Calu3 (cell line): Measurements from ENCODE around the gene EQTN. TPM values are rescaled to one million over a fixed set of nuclear protein-coding genes. Genes with fewer than 3 reads are reported as not detected.

Experiments used
- BruUV-seq: library from RNA; stranded (reverse); fragments of 400-500 nt; replicated peaks from 2 replicates; lab custom pipeline; 2021; lab: Mats Ljungman, UMichigan
- CTCF ChIA-PET: fragments of 300-600 bp; sonication (Branson Sonifier 250); formaldehyde crosslinking; loops from one replicate; lab custom pipeline; 2022; ENCODE audit warnings: antibody characterized with exemption; lab: Charles Lee
- DNase-seq: peaks from one replicate; pipeline ENCODE4 v3.0.0; 2022
- H3K27ac Mint-ChIP-seq: one replicate; pipeline ENCODE4 v1.8.0; 2022; ENCODE audit warnings: mixed read lengths; ENCODE audit not compliant: unreplicated experiment
- H3K27me3 Mint-ChIP-seq: one replicate; pipeline ENCODE4 v1.8.0; 2022; ENCODE audit warnings: mixed read lengths; ENCODE audit not compliant: unreplicated experiment
- H3K36me3 Mint-ChIP-seq: one replicate; pipeline ENCODE4 v1.8.0; 2022; ENCODE audit warnings: mild to moderate bottlenecking, moderate library complexity, mixed read lengths; ENCODE audit not compliant: insufficient read depth, unreplicated experiment
- H3K4me1 Mint-ChIP-seq: one replicate; pipeline ENCODE4 v1.8.0; 2022; ENCODE audit warnings: mild to moderate bottlenecking, low read depth, mixed read lengths; ENCODE audit not compliant: unreplicated experiment
- H3K4me3 Mint-ChIP-seq: one replicate; pipeline ENCODE4 v1.8.0; 2022; ENCODE audit warnings: mild to moderate bottlenecking, low read depth, moderate library complexity, mixed read lengths; ENCODE audit not compliant: unreplicated experiment
- H3K9me3 Mint-ChIP-seq: one replicate; pipeline ENCODE4 v1.8.0; 2022; ENCODE audit warnings: low read depth, mixed read lengths; ENCODE audit not compliant: unreplicated experiment
- intact Hi-C: fragments of 100-400 bp; cut with micrococcal nuclease; formaldehyde crosslinking; loops from one replicate; pipeline ENCODE4 v1.10.0; 2022; ENCODE audit not compliant: unreplicated experiment
- total RNA-seq: library from RNA; stranded (reverse); gene quantifications from 2 replicates; pipeline ENCODE4 v1.2.3, GENCODE V29; 2022
- TF ChIP-seq, protein P1 (sequence below): fragments of 200-600 bp; IDR thresholded peaks from one replicate; pipeline ENCODE4 v1.8.0; 2022; ENCODE audit warnings: antibody characterized with exemption; ENCODE audit not compliant: unreplicated experiment

Gene EQTN
- total RNA-seq, 1 experiment from 2014 or later = not detected

DNA sequence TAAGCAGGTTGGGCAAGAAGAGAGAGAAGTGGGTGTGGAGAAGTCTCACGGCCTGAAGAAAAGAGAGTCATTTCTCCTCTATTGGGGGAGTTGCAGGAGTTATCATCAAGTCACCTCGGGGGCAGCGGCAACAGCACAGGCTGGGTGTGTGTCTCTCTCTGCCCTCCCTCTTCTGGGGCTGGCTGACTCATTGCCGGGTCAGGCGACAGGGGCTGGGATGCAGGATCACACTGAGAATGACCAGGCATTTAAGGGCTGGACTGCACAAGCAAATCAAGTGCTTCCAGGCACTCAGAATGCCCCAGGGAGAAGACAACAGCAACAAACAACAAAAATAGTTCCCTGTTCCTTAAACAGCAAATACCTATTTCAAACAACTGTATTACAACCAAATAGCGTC is 6.3 kb upstream of the EQTN start:
- Mint-ChIP-seq H3K4me1 (no peaks in the 10 kb centered on the region), H3K27ac (no peak overlapping the region), H3K36me3 (no peaks in the 10 kb centered on the region), H3K4me3 (no peak overlapping the region), H3K27me3 (peaks cover 21% of the 10 kb centered on the region), H3K9me3 (no peaks in the 10 kb centered on the region)
- DNase-seq = peak; percentile 32
- no TSS peak for BruUV-seq
- CTCF ChIA-PET = no interaction called here
- TF ChIP-seq, protein P1, sequence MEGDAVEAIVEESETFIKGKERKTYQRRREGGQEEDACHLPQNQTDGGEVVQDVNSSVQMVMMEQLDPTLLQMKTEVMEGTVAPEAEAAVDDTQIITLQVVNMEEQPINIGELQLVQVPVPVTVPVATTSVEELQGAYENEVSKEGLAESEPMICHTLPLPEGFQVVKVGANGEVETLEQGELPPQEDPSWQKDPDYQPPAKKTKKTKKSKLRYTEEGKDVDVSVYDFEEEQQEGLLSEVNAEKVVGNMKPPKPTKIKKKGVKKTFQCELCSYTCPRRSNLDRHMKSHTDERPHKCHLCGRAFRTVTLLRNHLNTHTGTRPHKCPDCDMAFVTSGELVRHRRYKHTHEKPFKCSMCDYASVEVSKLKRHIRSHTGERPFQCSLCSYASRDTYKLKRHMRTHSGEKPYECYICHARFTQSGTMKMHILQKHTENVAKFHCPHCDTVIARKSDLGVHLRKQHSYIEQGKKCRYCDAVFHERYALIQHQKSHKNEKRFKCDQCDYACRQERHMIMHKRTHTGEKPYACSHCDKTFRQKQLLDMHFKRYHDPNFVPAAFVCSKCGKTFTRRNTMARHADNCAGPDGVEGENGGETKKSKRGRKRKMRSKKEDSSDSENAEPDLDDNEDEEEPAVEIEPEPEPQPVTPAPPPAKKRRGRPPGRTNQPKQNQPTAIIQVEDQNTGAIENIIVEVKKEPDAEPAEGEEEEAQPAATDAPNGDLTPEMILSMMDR = no peak
- intact Hi-C loops = no loop called here

DNA sequence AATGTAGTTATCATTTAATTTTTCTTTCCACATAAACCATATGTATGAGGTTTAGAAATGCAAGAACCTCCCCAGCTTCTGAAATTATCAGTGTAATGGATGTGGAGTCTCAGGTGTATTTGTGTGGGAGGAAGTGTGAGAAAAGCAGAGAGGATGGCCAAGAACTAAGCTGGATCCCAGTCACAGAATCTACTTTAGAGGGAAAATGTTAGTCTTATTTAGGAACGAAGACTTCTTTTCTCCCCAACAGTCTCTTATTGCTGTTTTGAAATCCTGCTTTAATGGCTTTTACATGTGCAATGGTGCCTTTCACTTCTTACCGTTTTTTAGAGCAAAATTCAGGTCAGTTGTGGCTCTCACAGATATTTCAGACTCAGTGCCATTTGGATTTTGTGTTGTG is 3.0 kb downstream of the EQTN start:
- intact Hi-C loops = no loop called here
- Mint-ChIP-seq H3K36me3 (no peaks in the 10 kb centered on the region), H3K27ac (no peak overlapping the region), H3K4me1 (no peaks in the 10 kb centered on the region), H3K4me3 (no peak overlapping the region), H3K27me3 (no peaks in the 10 kb centered on the region), H3K9me3 (no peaks in the 10 kb centered on the region)
- BruUV-seq = no TSS peak
- TF ChIP-seq, protein P1 = no peak
- CTCF ChIA-PET = no interaction called here
- DNase-seq = no peak

DNA sequence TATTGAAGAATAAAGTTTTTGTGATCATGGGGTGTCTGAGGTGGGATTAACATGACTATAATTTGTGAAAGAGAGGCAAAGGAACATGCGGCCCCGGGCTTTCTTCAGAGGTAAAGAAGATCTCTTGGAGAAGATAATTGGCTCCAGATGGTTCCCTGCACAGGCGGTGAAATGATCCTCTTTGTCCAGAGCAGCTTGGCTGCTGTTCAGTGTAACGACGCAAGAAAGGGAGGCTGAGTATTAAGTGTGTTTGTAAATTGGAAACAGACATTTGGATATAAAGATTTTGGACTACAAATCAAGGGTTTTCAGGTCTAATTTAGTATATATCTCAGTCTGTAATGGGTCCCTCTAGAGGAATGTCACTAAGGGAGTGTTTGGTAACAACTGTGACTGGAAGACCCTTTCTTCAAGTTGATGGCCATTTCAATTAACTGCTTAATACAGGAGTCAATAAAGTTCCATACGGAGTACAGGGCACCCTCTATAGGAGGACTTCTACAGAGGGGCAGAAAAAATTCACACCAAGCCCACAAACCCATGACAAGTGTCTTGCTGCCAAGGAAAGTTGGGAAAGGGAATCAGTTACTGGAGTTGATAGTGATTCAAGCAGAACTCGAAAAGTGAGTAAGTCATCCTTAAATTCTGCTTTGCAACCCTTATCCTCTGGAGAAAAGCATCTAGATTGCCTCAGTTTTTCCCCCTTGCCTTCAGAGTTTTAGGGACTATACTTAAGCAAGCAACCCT is 4.1 kb downstream of the EQTN start:
- no peaks in the 10 kb centered on the region for H3K4me1 Mint-ChIP-seq
- no peak overlapping the region for H3K27ac Mint-ChIP-seq
- TF ChIP-seq, protein P1 = no peak
- CTCF ChIA-PET = no interaction called here
- H3K4me3 Mint-ChIP-seq = no peak overlapping the region
- intact Hi-C loops = no loop called here
- no peaks in the 10 kb centered on the region for H3K27me3 Mint-ChIP-seq
- BruUV-seq = no TSS peak
- no peaks in the 10 kb centered on the region for H3K36me3 Mint-ChIP-seq
- no peak for DNase-seq
- no peaks in the 10 kb centered on the region for H3K9me3 Mint-ChIP-seq

DNA sequence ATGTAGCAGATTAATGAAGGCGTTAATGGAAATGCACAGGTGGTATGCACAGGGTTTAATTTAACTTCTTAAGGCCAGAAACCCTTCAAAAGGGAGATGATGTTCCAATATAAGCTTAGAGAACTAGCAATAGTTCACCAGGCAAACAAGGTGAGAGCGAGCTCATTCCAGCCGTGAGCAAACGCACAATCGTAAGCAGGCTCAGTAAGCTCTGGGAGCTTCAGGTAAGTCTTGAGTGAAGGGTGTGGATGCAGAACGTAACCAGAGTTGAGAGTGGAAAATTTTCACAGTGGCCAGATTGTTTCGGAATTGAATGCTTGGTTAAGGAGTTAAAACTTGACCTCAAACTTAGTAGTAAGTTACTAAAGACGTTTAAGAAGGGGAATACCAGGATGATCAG is 5.7 kb downstream of the EQTN start:
- Mint-ChIP-seq H3K4me3 (no peak overlapping the region), H3K4me1 (no peaks in the 10 kb centered on the region), H3K27me3 (no peaks in the 10 kb centered on the region), H3K9me3 (no peaks in the 10 kb centered on the region), H3K27ac (no peak overlapping the region), H3K36me3 (no peaks in the 10 kb centered on the region)
- no peak for DNase-seq
- CTCF ChIA-PET = no interaction called here
- TF ChIP-seq, protein P1 = no peak
- BruUV-seq = no TSS peak
- intact Hi-C loops = no loop called here
